Head of caudate nucleus (tissue), 42 donors: ENCODE data around the gene ZC3H7B.

Experiments used
- DNase-seq, 42 donors: peaks; one replicate each; pipeline versions ENCODE4 v3.0.0 to v3.0.0-alpha.2; 2020 to 2021; ENCODE audit warnings: mixed read lengths in 7 of 42
- intact Hi-C: fragments of 100-400 bp; cut with DNase I; formaldehyde crosslinking; loops from one replicate; pipeline ENCODE4 v1.15.0; 2022

ZC3H7B gene

GRCh38 chr22:41365425-41365824, 64.1 kb downstream of the ZC3H7B start:
- DNase-seq: no peak
- intact Hi-C loops: loop anchor here (10.0 kb wide), 1 partner anchor 61 kb away; the partner anchor contains the start of gene ZC3H7B

GRCh38 chr22:41366323-41367029, 65.2 kb downstream of the ZC3H7B start:
- intact Hi-C loops: loop anchor here (2.0 to 10.0 kb wide), 2 partner anchors 14 to 62 kb away; partner anchors contain the start of genes TEF and ZC3H7B
- peak in 2 of 42 donors; percentile 23 to 27 for DNase-seq

DNA sequence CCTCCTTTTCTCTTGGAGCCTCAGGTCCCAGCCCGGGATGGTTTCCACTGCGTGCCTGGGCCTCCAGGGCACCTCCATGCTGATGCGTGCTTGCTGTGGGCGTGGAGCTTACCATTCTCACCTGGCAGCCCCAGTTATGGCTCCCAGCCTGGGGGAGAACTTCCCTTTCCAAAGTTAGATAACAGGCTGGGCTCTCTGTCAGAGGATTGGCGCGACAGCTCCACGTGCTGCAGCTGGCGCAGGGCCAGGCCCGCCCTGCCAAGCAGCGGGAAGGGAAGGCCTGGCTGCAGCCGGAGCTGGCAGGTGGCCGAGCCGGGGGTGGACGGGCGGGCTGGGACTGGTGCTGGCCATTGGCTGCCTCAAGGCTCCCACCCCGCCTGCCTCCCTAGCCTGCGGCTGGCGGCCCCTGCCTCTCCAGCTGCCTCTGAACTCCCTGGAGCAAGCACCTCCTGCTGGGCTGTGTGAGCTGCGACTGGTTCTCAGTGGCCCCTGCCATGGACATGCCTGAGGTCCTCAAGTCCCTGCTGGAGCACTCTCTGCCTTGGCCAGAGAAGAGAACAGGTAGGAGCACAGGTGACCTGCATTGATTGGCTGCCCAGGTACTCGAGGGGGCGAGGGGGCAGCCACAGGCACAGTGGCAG, 65.8 kb downstream of the ZC3H7B start:
- peak; percentile 93 to 99 (median 98) for DNase-seq
- intact Hi-C loops: loop anchor here (2.0 to 10.0 kb wide), 2 partner anchors 14 to 62 kb away; partner anchors contain the start of genes TEF and ZC3H7B

DNA sequence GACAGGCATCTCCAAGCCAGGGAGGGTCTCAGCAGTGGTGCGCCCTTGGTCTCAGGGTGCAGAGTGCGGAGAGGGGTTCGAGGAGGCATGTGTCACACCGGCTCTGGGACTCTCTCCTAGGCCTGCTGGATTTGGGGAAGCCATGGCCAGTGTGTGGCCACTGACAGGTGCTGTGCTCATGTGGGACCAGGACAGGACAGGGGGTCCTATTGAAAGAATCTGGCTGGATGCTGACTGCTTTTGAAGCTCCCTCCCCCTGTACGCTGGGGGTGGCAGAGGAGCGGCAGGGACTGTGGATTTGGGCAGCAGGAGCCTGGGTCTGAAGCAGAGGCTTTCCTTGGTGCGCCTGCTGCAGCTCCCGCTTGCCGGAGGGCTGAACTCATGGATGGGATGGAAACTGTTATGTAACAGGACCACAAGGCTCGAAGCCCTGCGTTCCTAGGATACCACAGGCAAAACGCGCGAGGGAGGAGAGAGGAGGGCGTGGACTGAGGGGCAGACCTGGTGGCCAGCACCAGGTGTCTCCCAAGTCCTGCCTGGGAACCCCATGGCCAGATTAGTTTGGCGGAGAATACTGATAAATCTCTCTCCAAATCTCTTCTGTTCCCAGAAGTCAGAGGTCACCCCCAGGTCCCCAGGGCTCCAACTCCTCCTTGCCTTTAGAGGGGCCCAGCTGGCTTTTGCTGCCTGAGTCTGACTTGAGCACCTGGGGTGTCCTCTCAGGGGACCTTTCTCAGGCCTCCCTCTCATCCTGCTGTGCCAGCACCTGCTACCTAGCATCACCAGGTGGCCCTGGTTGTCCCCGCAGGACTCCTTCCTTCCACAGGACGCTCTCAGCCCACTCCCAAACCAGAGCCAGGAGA, 66.6 kb downstream of the ZC3H7B start:
- intact Hi-C loops: loop anchor here (2.0 to 10.0 kb wide), 2 partner anchors 13 to 63 kb away; partner anchors contain the start of genes TEF and ZC3H7B
- DNase-seq: peak; percentile 34 to 84 (median 62)

- intact Hi-C loops: loop anchor here (10.0 kb wide), 1 partner anchor 64 kb away; the partner anchor contains the start of gene ZC3H7B
- DNase-seq: peak in 36 of 42 donors; percentile 10 to 73 (median 45)
Measured at GRCh38 chr22:41368543-41369423, 67.5 kb downstream of the ZC3H7B start.

DNA sequence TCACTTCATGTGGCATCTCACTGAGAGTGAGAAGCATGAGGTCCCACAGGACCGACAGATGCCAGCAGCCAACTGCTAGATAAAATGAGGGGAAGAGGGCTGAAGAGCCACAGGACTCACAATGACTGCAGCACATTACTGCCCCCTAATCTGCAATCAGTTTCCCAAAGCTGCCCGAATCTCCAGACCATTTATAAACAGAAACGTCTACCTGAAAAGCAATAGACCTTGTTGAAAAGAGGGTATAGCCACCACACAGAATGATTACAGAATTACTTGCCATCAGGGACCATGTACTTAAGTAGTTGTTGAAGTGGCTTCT, 68.1 kb downstream of the ZC3H7B start:
- intact Hi-C loops: loop anchor here (10.0 kb wide), 1 partner anchor 65 kb away; the partner anchor contains the start of gene ZC3H7B
- no peak for DNase-seq

DNA sequence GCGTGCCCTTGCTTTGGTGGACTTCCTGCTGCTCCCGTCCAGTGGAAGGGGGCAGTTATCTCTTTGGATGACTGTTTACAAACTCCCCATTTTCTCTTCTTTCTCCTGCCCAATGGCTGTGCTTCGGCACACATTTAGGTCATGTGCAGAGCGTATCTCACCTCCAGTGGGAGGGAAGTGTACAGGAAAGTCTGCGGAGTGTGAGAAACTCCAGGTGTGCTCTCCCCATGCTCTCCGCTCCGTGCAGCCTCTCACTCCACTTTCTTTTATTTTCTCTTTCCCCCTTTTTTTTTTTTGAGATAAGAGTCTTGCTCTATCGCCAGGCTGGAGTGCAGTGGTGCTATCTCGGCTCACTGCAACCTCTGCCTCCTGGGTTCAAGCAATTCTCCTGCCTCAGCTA, 68.5 kb downstream of the ZC3H7B start:
- DNase-seq: no peak
- intact Hi-C loops: loop anchor here (10.0 kb wide), 1 partner anchor 65 kb away; the partner anchor contains the start of gene ZC3H7B

DNA sequence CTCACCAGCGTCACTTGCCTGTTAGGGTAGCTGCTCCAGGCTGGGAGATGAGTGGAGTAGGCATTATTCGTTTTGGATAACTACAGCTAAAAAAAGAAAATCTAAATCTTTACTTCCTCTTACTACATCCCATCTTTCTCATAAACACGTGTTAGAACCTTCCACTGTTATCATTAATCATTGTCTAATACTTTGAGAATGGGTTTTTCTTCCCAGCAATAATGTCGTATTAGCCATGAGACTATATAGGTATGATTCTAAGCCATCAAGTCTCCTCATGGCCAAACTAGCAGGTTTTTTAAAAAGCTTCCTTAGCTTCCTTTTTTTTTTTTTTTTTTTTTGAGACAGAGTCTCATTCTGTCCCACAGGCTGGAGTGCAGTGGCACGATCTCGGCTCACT, 76.5 kb downstream of the ZC3H7B start:
- intact Hi-C loops: no loop called here
- no peak for DNase-seq

DNA sequence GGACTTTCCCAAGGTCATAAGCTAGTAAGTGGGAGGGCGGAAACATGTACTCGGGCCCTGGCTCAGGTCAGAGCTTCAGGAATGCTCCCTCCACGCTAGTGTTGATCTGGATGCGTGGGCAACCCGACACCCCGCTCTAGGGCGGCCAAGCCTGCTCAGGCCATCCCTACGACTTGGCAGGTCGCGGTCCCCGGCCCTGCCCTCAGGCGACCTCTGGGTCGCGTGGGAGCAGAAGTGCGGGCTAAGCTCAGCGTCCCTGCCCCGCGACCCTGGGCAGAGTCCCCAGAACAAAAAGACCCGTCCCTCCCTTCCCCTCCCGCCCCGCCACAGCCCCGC, 79.6 kb downstream of the ZC3H7B start:
- DNase-seq: no peak
- intact Hi-C loops: loop anchor here (2.0 kb wide), 1 partner anchor 14 kb away; no protein-coding TSS in a partner anchor

DNA sequence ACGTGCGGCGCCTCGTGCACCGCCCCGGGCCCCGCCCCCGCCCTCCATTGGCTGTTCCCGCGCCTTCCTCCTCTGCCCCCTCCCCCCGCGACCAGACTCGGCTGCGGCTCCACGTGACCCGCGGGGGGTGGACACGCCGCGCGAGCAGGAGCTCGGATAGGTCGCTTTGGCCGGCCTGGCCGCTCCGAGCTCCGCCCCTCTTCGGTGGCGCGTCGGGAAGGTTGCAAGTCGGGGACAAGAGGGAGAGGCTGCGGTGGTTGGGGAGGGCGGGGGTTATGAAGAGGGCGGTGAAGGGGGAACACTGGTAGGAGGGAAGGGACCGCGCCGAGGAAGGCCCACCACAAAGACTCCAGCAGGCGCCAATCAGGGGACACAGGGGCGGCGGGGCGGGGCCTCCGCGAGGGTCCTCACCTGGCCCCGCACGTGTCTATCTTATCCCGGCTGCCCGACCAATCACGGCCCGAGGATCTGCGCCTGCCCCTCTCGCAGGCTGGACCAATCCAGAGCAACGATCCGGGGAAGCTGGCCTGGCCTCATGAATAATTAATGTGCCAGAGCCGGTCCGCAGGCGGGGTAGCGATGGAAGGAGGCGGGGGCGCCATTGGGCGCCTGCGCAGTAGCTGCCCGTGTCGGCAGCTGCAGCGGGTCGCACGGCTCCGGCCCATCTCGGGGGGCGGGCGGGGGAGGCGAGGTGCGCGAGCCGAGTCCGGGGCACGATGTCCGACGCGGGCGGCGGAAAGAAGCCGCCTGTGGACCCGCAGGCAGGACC, 80.2 kb downstream of the ZC3H7B start, which contains the start of gene TEF:
TEF (plus strand) TSS at position 614 of the 769 bp plus-strand sequence; CDS start at position 717, 103 bp downstream.
- DNase-seq: peak; percentile 98 to 100 (median 99)
- intact Hi-C loops: loop anchor here (2.0 kb wide), 1 partner anchor 15 kb away; no protein-coding TSS in a partner anchor

GRCh38 chr22:41382098-41382578, 80.8 kb downstream of the ZC3H7B start:
- peak; percentile 37 to 87 (median 70) for DNase-seq
- intact Hi-C loops: no loop called here

DNA sequence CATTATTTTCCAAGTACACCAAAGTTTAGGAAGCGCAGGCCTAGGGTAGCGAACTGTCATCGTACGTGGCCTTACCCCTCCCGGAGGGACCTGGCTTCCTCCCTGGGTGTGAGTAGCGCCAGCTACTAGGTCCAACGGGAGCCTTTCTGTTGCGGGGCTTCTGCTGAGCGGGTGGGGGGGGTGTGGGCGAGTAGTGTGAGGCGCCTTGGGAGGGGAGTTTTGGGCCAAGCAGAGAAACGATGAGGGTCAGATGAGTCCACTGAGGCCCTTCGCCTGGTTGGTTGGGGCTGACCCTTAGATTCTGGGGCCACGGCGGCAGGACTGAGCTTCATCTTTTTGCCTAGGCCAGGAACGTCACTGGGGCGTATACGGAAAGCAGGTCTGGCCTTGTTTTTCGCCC, 81.3 kb downstream of the ZC3H7B start:
- intact Hi-C loops: no loop called here
- peak in 14 of 42 donors; percentile 17 to 51 (median 30) for DNase-seq

DNA sequence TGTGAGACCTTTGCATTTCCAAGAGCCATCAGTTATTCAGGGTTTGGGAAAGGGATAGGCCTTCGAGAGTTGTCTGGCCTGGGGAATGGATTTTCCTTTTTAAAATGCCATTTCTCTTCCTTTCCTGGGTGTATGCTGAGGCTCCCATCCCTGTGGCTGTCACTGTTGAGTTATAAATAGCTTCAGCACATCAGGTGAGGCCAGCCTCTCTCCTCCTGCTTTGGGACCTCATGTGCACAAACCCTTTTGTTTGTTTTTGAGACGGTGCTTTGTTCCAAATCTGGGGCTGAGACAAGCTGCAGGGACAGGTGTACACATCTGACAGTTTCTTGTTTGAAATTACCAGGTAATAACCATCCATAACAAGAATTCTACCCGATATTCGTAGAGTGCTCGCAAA, 81.8 kb downstream of the ZC3H7B start:
- DNase-seq: peak in 5 of 42 donors; percentile 25 to 50 (median 36)
- intact Hi-C loops: no loop called here

- DNase-seq: no peak
- intact Hi-C loops: no loop called here
Measured at GRCh38 chr22:41384128-41384527, 82.8 kb downstream of the ZC3H7B start.

DNA sequence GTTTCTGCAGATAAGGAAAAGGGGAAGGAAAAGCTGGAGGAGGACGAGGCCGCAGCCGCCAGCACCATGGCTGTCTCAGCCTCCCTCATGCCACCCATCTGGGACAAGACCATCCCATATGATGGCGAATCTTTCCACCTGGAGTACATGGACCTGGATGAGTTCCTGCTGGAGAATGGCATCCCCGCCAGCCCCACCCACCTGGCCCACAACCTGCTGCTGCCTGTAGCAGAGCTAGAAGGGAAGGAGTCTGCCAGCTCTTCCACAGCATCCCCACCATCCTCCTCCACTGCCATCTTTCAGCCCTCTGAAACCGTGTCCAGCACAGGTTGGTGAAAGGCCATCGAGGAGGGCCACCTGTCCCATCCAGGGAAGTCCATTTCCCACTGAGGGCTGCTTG, 86.0 kb downstream of the ZC3H7B start:
- no peak for DNase-seq
- intact Hi-C loops: no loop called here

DNA sequence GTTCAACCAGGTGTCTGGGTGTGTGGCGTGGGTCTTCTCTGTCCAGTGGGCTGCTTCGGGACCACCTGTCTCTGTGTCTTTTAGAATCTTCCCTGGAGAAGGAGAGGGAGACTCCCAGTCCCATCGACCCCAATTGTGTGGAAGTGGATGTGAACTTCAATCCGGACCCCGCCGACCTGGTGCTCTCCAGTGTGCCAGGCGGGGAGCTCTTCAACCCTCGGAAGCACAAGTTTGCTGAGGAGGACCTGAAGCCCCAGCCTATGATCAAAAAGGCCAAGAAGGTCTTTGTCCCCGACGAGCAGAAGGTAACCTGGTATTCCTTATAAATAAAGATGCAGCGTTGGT, 92.7 kb downstream of the ZC3H7B start:
- DNase-seq: peak in 1 of 42 donors; percentile 47
- intact Hi-C loops: no loop called here

DNA sequence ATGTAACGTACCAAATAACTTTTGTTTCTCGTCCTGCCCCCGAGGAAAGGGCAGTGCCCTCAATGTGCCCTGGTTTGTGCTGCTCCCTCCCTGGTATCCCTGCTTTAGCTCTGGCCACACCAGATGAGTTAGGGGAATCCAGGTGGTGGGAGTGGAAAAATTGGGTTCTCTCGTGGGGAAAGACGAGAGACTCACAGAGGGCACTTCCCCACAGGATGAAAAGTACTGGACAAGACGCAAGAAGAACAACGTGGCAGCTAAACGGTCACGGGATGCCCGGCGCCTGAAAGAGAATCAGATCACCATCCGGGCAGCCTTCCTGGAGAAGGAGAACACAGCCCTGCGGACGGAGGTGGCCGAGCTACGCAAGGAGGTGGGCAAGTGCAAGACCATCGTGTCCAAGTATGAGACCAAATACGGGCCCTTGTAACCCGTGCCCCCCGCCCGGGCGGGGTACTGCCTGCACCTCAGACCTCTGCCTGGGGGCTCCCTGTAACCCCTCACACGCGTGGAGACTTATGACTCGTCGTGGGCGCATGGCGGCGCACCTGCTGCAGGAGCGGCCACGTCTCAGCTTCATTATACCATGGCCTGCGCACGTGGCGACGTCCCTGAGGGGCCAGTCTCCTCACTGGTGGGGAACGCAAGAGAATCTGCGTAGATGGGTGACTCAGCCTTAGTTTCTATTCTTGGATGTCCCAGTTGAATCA, 94.4 kb downstream of the ZC3H7B start:
- DNase-seq: peak in 1 of 42 donors; percentile 32
- intact Hi-C loops: no loop called here
